Activated naive CD4-positive, alpha-beta T cell treated with anti-CD3 and anti-CD28 coated beads for 36 hours (primary cell): Measurements from ENCODE around the gene SOX18. TPM values are rescaled to one million over a fixed set of nuclear protein-coding genes. Genes with fewer than 3 reads are reported as not detected.

Source experiments
- CTCF ChIA-PET: fragments of 350-600 bp; sonication (Branson Sonifier 250); formaldehyde crosslinking; loops from one replicate; lab custom pipeline; 2021; ENCODE audit warnings: antibody characterized with exemption; lab: Charles Lee
- DNase-seq: peaks from one replicate; pipeline ENCODE4 v3.0.0-alpha.2; 2020
- H3K27ac Mint-ChIP-seq: one replicate; pipeline ENCODE4 v1.8.0; 2021; ENCODE audit warnings: mild to moderate bottlenecking, mixed read lengths
- H3K27me3 Mint-ChIP-seq: one replicate; pipeline ENCODE4 v1.8.0; 2021; ENCODE audit warnings: low read depth, mixed read lengths
- H3K36me3 Mint-ChIP-seq: one replicate; pipeline ENCODE4 v1.8.0; 2021; ENCODE audit warnings: low read depth, mixed read lengths
- H3K4me1 Mint-ChIP-seq: one replicate; pipeline ENCODE4 v1.8.0; 2021; ENCODE audit warnings: low read depth, mixed read lengths
- H3K4me3 Mint-ChIP-seq: one replicate; pipeline ENCODE4 v1.8.0; 2021; ENCODE audit warnings: mild to moderate bottlenecking, moderate library complexity, mixed read lengths
- H3K9me3 Mint-ChIP-seq: one replicate; pipeline ENCODE4 v1.8.0; 2021; ENCODE audit warnings: mixed read lengths
- intact Hi-C: fragments of 100-400 bp; cut with micrococcal nuclease; formaldehyde crosslinking; loops from one replicate; pipeline ENCODE4 v1.15.1; 2023
- total RNA-seq, 2 experiments: library from RNA; stranded (reverse); gene quantifications; one replicate each; pipeline ENCODE4 v1.2.3, GENCODE V29; 2021

Gene SOX18
- total RNA-seq, 2 experiments from 2014 or later = not detected

- Mint-ChIP-seq H3K9me3 (no peaks in the 10 kb centered on the region), H3K27ac (peak within 1 kb of the TSS; percentile 82), H3K4me1 (peaks cover 38% of the 10 kb centered on the region), H3K27me3 (peaks cover 3% of the 10 kb centered on the region), H3K4me3 (peak within 1 kb of the TSS; percentile 87), H3K36me3 (peaks cover 2% of the 10 kb centered on the region)
- peak; percentile 73 for DNase-seq
- CTCF ChIA-PET = interaction anchor here (0.9 to 1.8 kb wide), 7 partner anchors 17 to 99 kb away, joined by 3 to 6 read pairs (median 3); partner anchors contain the start of gene PRPF6
- intact Hi-C loops = loop anchor here (2.0 to 5.0 kb wide), 3 partner anchors 99 to 342 kb away; partner anchors contain the start of genes LIME1, PCMTD2, PRPF6 and SLC2A4RG
Measured at GRCh38 chr20:64079273-64080012, 30.0 kb upstream of the SOX18 start, which contains the start of gene RGS19. Gene RGS19 (minus strand): TSS chr20:64079518. CDS start chr20:64076886, 2,632 bp downstream.

GRCh38 chr20:64078934-64079272 lies 29.5 kb upstream of the SOX18 start:
- intact Hi-C loops = loop anchor here (2.0 to 5.0 kb wide), 2 partner anchors 98 to 342 kb away; partner anchors contain the start of genes LIME1, PRPF6 and SLC2A4RG
- peaks cover 2% of the 10 kb centered on the region for H3K36me3 Mint-ChIP-seq
- peaks cover 35% of the 10 kb centered on the region for H3K4me1 Mint-ChIP-seq
- DNase-seq = no peak
- no peaks in the 10 kb centered on the region for H3K9me3 Mint-ChIP-seq
- peak overlapping the region; percentile 82 for H3K27ac Mint-ChIP-seq
- no peaks in the 10 kb centered on the region for H3K27me3 Mint-ChIP-seq
- peak overlapping the region; percentile 87 for H3K4me3 Mint-ChIP-seq
- CTCF ChIA-PET = interaction anchor here (0.6 to 1.8 kb wide), 9 partner anchors 17 to 98 kb away, joined by 3 to 6 read pairs (median 3); partner anchors contain the start of gene PRPF6

- DNase-seq = peak; percentile 76
- H3K9me3 Mint-ChIP-seq = no peaks in the 10 kb centered on the region
- peaks cover 32% of the 10 kb centered on the region for H3K4me1 Mint-ChIP-seq
- peak overlapping the region; percentile 87 for H3K4me3 Mint-ChIP-seq
- peaks cover 2% of the 10 kb centered on the region for H3K36me3 Mint-ChIP-seq
- H3K27me3 Mint-ChIP-seq = no peaks in the 10 kb centered on the region
- intact Hi-C loops = loop anchor here (1.0 to 5.0 kb wide), 3 partner anchors 15 to 341 kb away; partner anchors contain the start of genes LIME1, PRPF6, SLC2A4RG and TCEA2
- CTCF ChIA-PET = interaction anchor here (1.0 to 2.2 kb wide), 5 partner anchors 21 to 97 kb away, joined by 3 to 9 read pairs (median 5); partner anchors contain the start of gene PRPF6
- H3K27ac Mint-ChIP-seq = peak overlapping the region; percentile 93
Measured at GRCh38 chr20:64077876-64078551, 28.6 kb upstream of the SOX18 start.

- Mint-ChIP-seq H3K9me3 (no peaks in the 10 kb centered on the region), H3K4me1 (peaks cover 27% of the 10 kb centered on the region), H3K27ac (peak overlapping the region; percentile 93), H3K4me3 (peak overlapping the region; percentile 87), H3K27me3 (no peaks in the 10 kb centered on the region), H3K36me3 (peaks cover 2% of the 10 kb centered on the region)
- CTCF ChIA-PET = interaction anchor here (1.8 to 2.2 kb wide), 2 partner anchors 39 to 97 kb away, joined by 6 to 9 read pairs; partner anchors contain the start of gene PRPF6
- no peak for DNase-seq
- intact Hi-C loops = loop anchor here (1.0 to 5.0 kb wide), 2 partner anchors 14 to 340 kb away; partner anchors contain the start of genes LIME1, SLC2A4RG and TCEA2
Measured at GRCh38 chr20:64077541-64077875, 28.1 kb upstream of the SOX18 start.

- Mint-ChIP-seq H3K4me3 (peak overlapping the region; percentile 87), H3K27me3 (no peaks in the 10 kb centered on the region), H3K9me3 (no peaks in the 10 kb centered on the region), H3K27ac (peak overlapping the region; percentile 93), H3K36me3 (peaks cover 2% of the 10 kb centered on the region), H3K4me1 (peaks cover 23% of the 10 kb centered on the region)
- intact Hi-C loops = loop anchor here (1.0 to 5.0 kb wide), 2 partner anchors 14 to 340 kb away; partner anchors contain the start of genes LIME1, SLC2A4RG and TCEA2
- CTCF ChIA-PET = interaction anchor here (2.2 to 2.4 kb wide), 2 partner anchors 38 to 97 kb away, joined by 5 to 9 read pairs; partner anchors contain the start of gene PRPF6
- DNase-seq = peak; percentile 76
Measured at GRCh38 chr20:64077094-64077493, 27.7 kb upstream of the SOX18 start.

- CTCF ChIA-PET = interaction anchor here (2.2 to 2.4 kb wide), 2 partner anchors 38 to 96 kb away, joined by 5 to 9 read pairs; partner anchors contain the start of gene PRPF6
Measured at GRCh38 chr20:64076061-64076997, 26.9 kb upstream of the SOX18 start.

GRCh38 chr20:64075556-64075955 lies 26.1 kb upstream of the SOX18 start:
- Mint-ChIP-seq H3K4me3 (peak overlapping the region; percentile 87), H3K27me3 (no peaks in the 10 kb centered on the region), H3K36me3 (peaks cover 2% of the 10 kb centered on the region), H3K4me1 (peaks cover 17% of the 10 kb centered on the region), H3K27ac (peak overlapping the region; percentile 73), H3K9me3 (no peaks in the 10 kb centered on the region)
- CTCF ChIA-PET = interaction anchor here (2.4 kb wide), 1 partner anchor 95 kb away, joined by 5 read pairs; the partner anchor contains the start of gene PRPF6
- DNase-seq = no peak
- intact Hi-C loops = loop anchor here (5.0 kb wide), 1 partner anchor 338 kb away; the partner anchor contains the start of genes LIME1 and SLC2A4RG

More at GRCh38 chr20:64076061-64076997, 26.9 kb upstream of the SOX18 start:
- no peak for DNase-seq
- peak overlapping the region; percentile 93 for H3K27ac Mint-ChIP-seq
- intact Hi-C loops = loop anchor here (5.0 kb wide), 1 partner anchor 339 kb away; the partner anchor contains the start of genes LIME1 and SLC2A4RG
- no peaks in the 10 kb centered on the region for H3K27me3 Mint-ChIP-seq
- H3K36me3 Mint-ChIP-seq = peaks cover 2% of the 10 kb centered on the region
- H3K4me1 Mint-ChIP-seq = peaks cover 19% of the 10 kb centered on the region
- H3K9me3 Mint-ChIP-seq = no peaks in the 10 kb centered on the region
- peak overlapping the region; percentile 87 for H3K4me3 Mint-ChIP-seq

GRCh38 chr20:64074963-64075362 lies 25.5 kb upstream of the SOX18 start:
- no peak overlapping the region for H3K27ac Mint-ChIP-seq
- CTCF ChIA-PET = interaction anchor here (0.6 to 2.4 kb wide), 2 partner anchors 94 to 471 kb away, joined by 4 to 5 read pairs; partner anchors contain the start of gene PRPF6
- no peaks in the 10 kb centered on the region for H3K9me3 Mint-ChIP-seq
- no peak overlapping the region for H3K4me3 Mint-ChIP-seq
- H3K27me3 Mint-ChIP-seq = no peaks in the 10 kb centered on the region
- H3K4me1 Mint-ChIP-seq = peaks cover 13% of the 10 kb centered on the region
- peaks cover 2% of the 10 kb centered on the region for H3K36me3 Mint-ChIP-seq
- intact Hi-C loops = loop anchor here (5.0 kb wide), 1 partner anchor 338 kb away; the partner anchor contains the start of genes LIME1 and SLC2A4RG
- no peak for DNase-seq

GRCh38 chr20:64074184-64074789 lies 24.8 kb upstream of the SOX18 start:
- no peaks in the 10 kb centered on the region for H3K27me3 Mint-ChIP-seq
- CTCF ChIA-PET = interaction anchor here (0.6 kb wide), 1 partner anchor 470 kb away, joined by 4 read pairs; no protein-coding TSS in a partner anchor
- H3K4me1 Mint-ChIP-seq = peaks cover 13% of the 10 kb centered on the region
- intact Hi-C loops = no loop called here
- H3K27ac Mint-ChIP-seq = no peak overlapping the region
- no peaks in the 10 kb centered on the region for H3K9me3 Mint-ChIP-seq
- peaks cover 2% of the 10 kb centered on the region for H3K36me3 Mint-ChIP-seq
- DNase-seq = no peak
- no peak overlapping the region for H3K4me3 Mint-ChIP-seq

- no peak overlapping the region for H3K4me3 Mint-ChIP-seq
- CTCF ChIA-PET = no interaction called here
- H3K27me3 Mint-ChIP-seq = no peaks in the 10 kb centered on the region
- no peak for DNase-seq
- no peaks in the 10 kb centered on the region for H3K9me3 Mint-ChIP-seq
- H3K36me3 Mint-ChIP-seq = peaks cover 2% of the 10 kb centered on the region
- peaks cover 10% of the 10 kb centered on the region for H3K4me1 Mint-ChIP-seq
- no peak overlapping the region for H3K27ac Mint-ChIP-seq
- intact Hi-C loops = no loop called here
Measured at GRCh38 chr20:64073476-64074183, 24.2 kb upstream of the SOX18 start.
